GOT3 (cell line): ENCODE measurements around the gene CRYBA1.
"Not testable (repeated sequence)": the region's sequence is repeated elsewhere in the genome, so short reads cannot be mapped to it uniquely, and the experiment has no call there.

Experiments
- DNase-seq: peaks from one replicate; lab custom pipeline; 2025; ENCODE audit warnings: mixed read lengths; lab: John Stamatoyannopoulos, UW

The CRYBA1 gene

GRCh38 chr17:29246628-29247027 is at the start of gene CRYBA1:
TSS of gene CRYBA1 (plus strand) at chr17:29246859. CDS start at chr17:29246864, 5 bp downstream.
- no peak for DNase-seq

- no peak for DNase-seq
Observed at GRCh38 chr17:29197516-29198272, 49.0 kb upstream of the CRYBA1 start.

GRCh38 chr17:29204068-29204804 is 42.4 kb upstream of the CRYBA1 start:
- DNase-seq = not testable (repeated sequence)

- DNase-seq = no peak
Observed at GRCh38 chr17:29205047-29205446, 41.6 kb upstream of the CRYBA1 start.

- DNase-seq = no peak
Observed at GRCh38 chr17:29207975-29208374, 38.7 kb upstream of the CRYBA1 start.

- no peak for DNase-seq
Observed at GRCh38 chr17:29209073-29209472, 37.6 kb upstream of the CRYBA1 start.

- DNase-seq = no peak
Observed at GRCh38 chr17:29210879-29211278, 35.8 kb upstream of the CRYBA1 start.

- DNase-seq = no peak
Observed at GRCh38 chr17:29212094-29212631, 34.5 kb upstream of the CRYBA1 start.

- no peak for DNase-seq
Observed at GRCh38 chr17:29212681-29213121, 34.0 kb upstream of the CRYBA1 start.

- DNase-seq = no peak
Observed at GRCh38 chr17:29214215-29215146, 32.2 kb upstream of the CRYBA1 start.

GRCh38 chr17:29215174-29215573 is 31.5 kb upstream of the CRYBA1 start:
- no peak for DNase-seq

- no peak for DNase-seq
Observed at GRCh38 chr17:29215717-29216116, 30.9 kb upstream of the CRYBA1 start.

- no peak for DNase-seq
Observed at GRCh38 chr17:29216181-29216580, 30.5 kb upstream of the CRYBA1 start.

GRCh38 chr17:29216856-29217255 is 29.8 kb upstream of the CRYBA1 start:
- DNase-seq = no peak

- DNase-seq = peak; percentile 23
Observed at GRCh38 chr17:29219378-29220047, 27.1 kb upstream of the CRYBA1 start.

GRCh38 chr17:29221338-29221737 is 25.3 kb upstream of the CRYBA1 start:
- not testable (repeated sequence) for DNase-seq

- DNase-seq = no peak
Observed at GRCh38 chr17:29225396-29225795, 21.3 kb upstream of the CRYBA1 start.

- no peak for DNase-seq
Observed at GRCh38 chr17:29233301-29233700, 13.4 kb upstream of the CRYBA1 start.

- DNase-seq = not testable (repeated sequence)
Observed at GRCh38 chr17:29234972-29235371, 11.7 kb upstream of the CRYBA1 start.

GRCh38 chr17:29235904-29236303 is 10.8 kb upstream of the CRYBA1 start:
- DNase-seq = no peak

- no peak for DNase-seq
Observed at GRCh38 chr17:29237476-29238132, 9.1 kb upstream of the CRYBA1 start.
